Fibroblast of lung (primary cell): ENCODE results near the gene STX4.

Experiments used
- EZH2 ChIP-seq: IDR thresholded peaks from 2 replicates; pipeline ENCODE4 v1.5.1; 2012; ENCODE audit warnings: low read length, control low read depth, mild to moderate bottlenecking; ENCODE audit errors: missing control alignments
- TF ChIP-seq, protein P1 (sequence below), 2 donors: IDR thresholded peaks in 1 of 2; conservative IDR thresholded peaks in 1 of 2; 1 replicate in 1 of 2; 2 replicates in 1 of 2; pipeline ENCODE4 v1.5.1; 2011 to 2012; ENCODE audit warnings: low read length in 2 of 2, control low read depth in 1 of 2, inconsistent platforms in 1 of 2, low read depth in 1 of 2, mild to moderate bottlenecking in 1 of 2

DNA sequence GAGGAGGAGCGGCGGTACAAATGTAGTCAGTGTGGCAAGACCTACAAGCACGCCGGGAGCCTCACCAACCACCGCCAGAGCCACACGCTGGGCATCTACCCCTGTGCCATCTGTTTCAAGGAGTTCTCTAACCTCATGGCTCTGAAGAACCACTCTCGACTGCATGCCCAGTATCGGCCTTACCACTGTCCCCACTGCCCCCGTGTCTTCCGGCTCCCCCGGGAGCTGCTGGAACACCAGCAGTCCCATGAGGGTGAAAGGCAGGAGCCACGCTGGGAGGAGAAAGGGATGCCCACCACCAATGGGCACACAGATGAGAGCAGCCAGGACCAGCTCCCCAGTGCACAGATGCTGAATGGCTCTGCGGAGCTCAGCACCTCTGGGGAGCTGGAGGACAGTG is 43.7 kb downstream of the STX4 start:
- TF ChIP-seq, protein P1, sequence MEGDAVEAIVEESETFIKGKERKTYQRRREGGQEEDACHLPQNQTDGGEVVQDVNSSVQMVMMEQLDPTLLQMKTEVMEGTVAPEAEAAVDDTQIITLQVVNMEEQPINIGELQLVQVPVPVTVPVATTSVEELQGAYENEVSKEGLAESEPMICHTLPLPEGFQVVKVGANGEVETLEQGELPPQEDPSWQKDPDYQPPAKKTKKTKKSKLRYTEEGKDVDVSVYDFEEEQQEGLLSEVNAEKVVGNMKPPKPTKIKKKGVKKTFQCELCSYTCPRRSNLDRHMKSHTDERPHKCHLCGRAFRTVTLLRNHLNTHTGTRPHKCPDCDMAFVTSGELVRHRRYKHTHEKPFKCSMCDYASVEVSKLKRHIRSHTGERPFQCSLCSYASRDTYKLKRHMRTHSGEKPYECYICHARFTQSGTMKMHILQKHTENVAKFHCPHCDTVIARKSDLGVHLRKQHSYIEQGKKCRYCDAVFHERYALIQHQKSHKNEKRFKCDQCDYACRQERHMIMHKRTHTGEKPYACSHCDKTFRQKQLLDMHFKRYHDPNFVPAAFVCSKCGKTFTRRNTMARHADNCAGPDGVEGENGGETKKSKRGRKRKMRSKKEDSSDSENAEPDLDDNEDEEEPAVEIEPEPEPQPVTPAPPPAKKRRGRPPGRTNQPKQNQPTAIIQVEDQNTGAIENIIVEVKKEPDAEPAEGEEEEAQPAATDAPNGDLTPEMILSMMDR (conservative IDR thresholded peaks at IDR 0.05 in 1 of 2, IDR thresholded peaks at IDR 0.05 in 1 of 2; ENCODE audit: low read depth in 1 of 2, low read length in 2 of 2) = no peak
- no peak for TF ChIP-seq EZH2
